Body of pancreas (tissue), 4 donors: ENCODE data around the gene ZBTB20. TPM values are rescaled to one million over a fixed set of nuclear protein-coding genes. Genes with fewer than 3 reads are reported as not detected.

Experiments
- ATAC-seq: fragments of 150-250 bp; one replicate; pipeline ENCODE4 v1.9.1; 2016
- DNase-seq, 4 donors: peaks; one replicate each; pipeline ENCODE4 v3.0.0-alpha.2; 2019
- H3K27ac ChIP-seq, 4 donors: fragments of 200-600 bp; sonication (generic); 1 replicate in 3 of 4; 2 replicates in 1 of 4; pipeline versions ENCODE4 v1.5.1 to v1.6.1; 2016 to 2019; ENCODE audit warnings: mild to moderate bottlenecking in 1 of 4, mixed read lengths in 1 of 4, moderate library complexity in 1 of 4
- H3K27me3 ChIP-seq, 2 donors: fragments of 200-600 bp; sonication (generic); one replicate each; pipeline ENCODE4 v1.6.0; 2016; ENCODE audit warnings: mild to moderate bottlenecking in 1 of 2
- H3K36me3 ChIP-seq, 2 donors: fragments of 200-600 bp; sonication (generic); replicated peaks in 1 of 2; 2 replicates each; pipeline ENCODE4 v1.5.1; 2016; ENCODE audit warnings: low read depth in 2 of 2; ENCODE audit not compliant: insufficient read depth in 1 of 2
- H3K4me1 ChIP-seq: fragments of 200-600 bp; sonication (generic); one replicate; pipeline ENCODE4 v1.6.0; 2016
- H3K4me3 ChIP-seq, 2 donors: fragments of 200-600 bp; sonication (generic); 1 replicate in 1 of 2; 2 replicates in 1 of 2; pipeline ENCODE4 v1.5.1; 2016 to 2019
- H3K9me3 ChIP-seq, 3 donors: fragments of 200-600 bp; sonication (generic); 1 replicate in 2 of 3; 2 replicates in 1 of 3; pipeline ENCODE4 v1.5.1; 2016
- CTCF ChIP-seq, 7 experiments: fragments of 450-650 bp in 4 of 7; fragments of 200-600 bp in 3 of 7; sonication (generic) in 3 of 7; IDR thresholded peaks; one replicate each; pipeline ENCODE4 v1.5.1; 2016 to 2019; ENCODE audit warnings: antibody characterized with exemption in 7 of 7
- POLR2A ChIP-seq, 3 donors: fragments of 450-650 bp; IDR thresholded peaks; one replicate each; pipeline ENCODE4 v1.6.1; 2016; ENCODE audit warnings: antibody characterized with exemption in 3 of 3, mild to moderate bottlenecking in 2 of 3
- WGBS, 2 donors: methylation state at CpG; one replicate each; pipeline ENCODE4 v1.1.5; 2017; 5-methylcytosine and 5-hydroxymethylcytosine counted together
- intact Hi-C: fragments of 100-400 bp; cut with DNase I; formaldehyde crosslinking; loops from one replicate; pipeline ENCODE4 v1.15.1; 2023
- total RNA-seq, 2 donors: library from RNA; depleted of rRNA; stranded (reverse); fragments of >200 nt; gene quantifications; one replicate each; pipeline ENCODE4 v1.1.0, GENCODE V29; 2016

The ZBTB20 gene
- total RNA-seq, 2 donors from 2014 or later: 48.3 to 77.1 TPM

- TF ChIP-seq POLR2A (IDR thresholded peaks at IDR 0.05) (no peak), CTCF (IDR thresholded peaks at IDR 0.05) (no peak)
These were observed 699.5 kb downstream of the ZBTB20 start for GRCh38 chr3:114447545-114447944.

GRCh38 chr3:114446600-114446999, 700.5 kb downstream of the ZBTB20 start:
- no peak for DNase-seq

More at GRCh38 chr3:114447545-114447944, 699.5 kb downstream of the ZBTB20 start:
- WGBS, 2 donors: 83 to 87% methylated on average over 3 of the region's 3 CpGs
- DNase-seq: no peak
- intact Hi-C loops: no loop called here
- H3K36me3 ChIP-seq: no peaks in the 10 kb centered on the region
- no peak overlapping the region for H3K4me3 ChIP-seq
- peaks cover 37% of the 10 kb centered on the region for H3K4me1 ChIP-seq
- H3K27ac ChIP-seq: peak overlapping the region in 1 of 4 donors; percentile 47
- H3K9me3 ChIP-seq: no peaks in the 10 kb centered on the region
- no peak for ATAC-seq
- no peaks in the 10 kb centered on the region for H3K27me3 ChIP-seq

GRCh38 chr3:114445233-114445632, 701.9 kb downstream of the ZBTB20 start:
- H3K27me3 ChIP-seq: no peaks in the 10 kb centered on the region
- peaks cover 42% of the 10 kb centered on the region for H3K4me1 ChIP-seq
- TF ChIP-seq POLR2A (IDR thresholded peaks at IDR 0.05) (no peak), CTCF (IDR thresholded peaks at IDR 0.05) (no peak)
- 72 to 77% methylated on average over 2 of the region's 2 CpGs for WGBS, 2 donors
- H3K4me3 ChIP-seq: no peak overlapping the region
- H3K9me3 ChIP-seq: no peaks in the 10 kb centered on the region
- ATAC-seq (no peak), DNase-seq (no peak)
- intact Hi-C loops: no loop called here
- H3K36me3 ChIP-seq: no peaks in the 10 kb centered on the region
- no peak overlapping the region for H3K27ac ChIP-seq

More at GRCh38 chr3:114446600-114446999, 700.5 kb downstream of the ZBTB20 start:
- no peak for ATAC-seq
- Histone ChIP-seq H3K9me3 (no peaks in the 10 kb centered on the region), H3K36me3 (no peaks in the 10 kb centered on the region), H3K4me3 (no peak overlapping the region), H3K27me3 (no peaks in the 10 kb centered on the region), H3K27ac (no peak overlapping the region), H3K4me1 (peaks cover 35% of the 10 kb centered on the region)
- TF ChIP-seq CTCF (IDR thresholded peaks at IDR 0.05): no peak
- no peak for TF ChIP-seq POLR2A (IDR thresholded peaks at IDR 0.05)
- intact Hi-C loops: no loop called here
- 66 to 73% methylated on average over 5 of the region's 5 CpGs for WGBS, 2 donors

GRCh38 chr3:114444216-114444615, 702.9 kb downstream of the ZBTB20 start:
- Histone ChIP-seq H3K27ac (no peak overlapping the region), H3K9me3 (no peaks in the 10 kb centered on the region), H3K4me1 (peaks cover 43% of the 10 kb centered on the region), H3K4me3 (no peak overlapping the region), H3K27me3 (no peaks in the 10 kb centered on the region), H3K36me3 (no peaks in the 10 kb centered on the region)
- intact Hi-C loops: no loop called here
- TF ChIP-seq POLR2A (IDR thresholded peaks at IDR 0.05) (no peak), CTCF (IDR thresholded peaks at IDR 0.05) (no peak)
- 79 to 81% methylated on average over 3 of the region's 3 CpGs for whole genome bisulfite sequencing, 2 donors
- no peak for ATAC-seq
- no peak for DNase-seq

GRCh38 chr3:114442246-114442645, 704.8 kb downstream of the ZBTB20 start:
- H3K9me3 ChIP-seq: no peaks in the 10 kb centered on the region
- H3K36me3 ChIP-seq: no peaks in the 10 kb centered on the region
- H3K27ac ChIP-seq: peak overlapping the region in 1 of 4 donors; percentile 52
- intact Hi-C loops: no loop called here
- DNase-seq (no peak), ATAC-seq (no peak)
- TF ChIP-seq CTCF (IDR thresholded peaks at IDR 0.05) (no peak), POLR2A (IDR thresholded peaks at IDR 0.05) (no peak)
- H3K27me3 ChIP-seq: no peaks in the 10 kb centered on the region
- H3K4me3 ChIP-seq: no peak overlapping the region
- H3K4me1 ChIP-seq: peaks cover 36% of the 10 kb centered on the region
